Ovary (tissue), 3 donors: ENCODE data around the gene HCLS1.
"Not testable (repeated sequence)": the region's sequence is repeated elsewhere in the genome, so short reads cannot be mapped to it uniquely, and the experiment has no call there.

Source experiments
- CTCF ChIP-seq, 3 donors: fragments of 450-650 bp in 2 of 3; fragments of 200-600 bp in 1 of 3; IDR thresholded peaks; one replicate each; pipeline versions ENCODE4 v1.5.1 to v1.8.0; 2016 to 2022; ENCODE audit warnings: antibody characterized with exemption in 3 of 3, mild to moderate bottlenecking in 1 of 3
- POLR2A ChIP-seq: fragments of 450-650 bp; IDR thresholded peaks from one replicate; pipeline ENCODE4 v1.6.1; 2017; ENCODE audit warnings: antibody characterized with exemption, mild to moderate bottlenecking, moderate library complexity
- donor health status: DM: no; HTN: no; CAD: no.

GRCh38 chr3:121593806-121594205, 66.9 kb downstream of the HCLS1 start:
- TF ChIP-seq CTCF (IDR thresholded peaks at IDR 0.05); POLR2A: not testable (repeated sequence)
